Jurkat, Clone E6-1 (cell line): Measurements from ENCODE around the gene CHAF1A.

Experiments used
- DNase-seq: peaks from one replicate; pipeline ENCODE4 v3.0.0-alpha.2; 2011; ENCODE audit warnings: low read depth, low spot score
- H3K4me3 ChIP-seq: 2 replicates; pipeline ENCODE4 v1.5.1; 2011; ENCODE audit warnings: mild to moderate bottlenecking, low read length, control low read depth, moderate library complexity

CHAF1A gene

GRCh38 chr19:4396949-4397783 is 5.3 kb upstream of the CHAF1A start:
- H3K4me3 ChIP-seq, result no peak overlapping the region
- no peak for DNase-seq

- DNase-seq, result no peak
These were observed 2.7 kb upstream of the CHAF1A start for GRCh38 chr19:4399812-4400134.

DNA sequence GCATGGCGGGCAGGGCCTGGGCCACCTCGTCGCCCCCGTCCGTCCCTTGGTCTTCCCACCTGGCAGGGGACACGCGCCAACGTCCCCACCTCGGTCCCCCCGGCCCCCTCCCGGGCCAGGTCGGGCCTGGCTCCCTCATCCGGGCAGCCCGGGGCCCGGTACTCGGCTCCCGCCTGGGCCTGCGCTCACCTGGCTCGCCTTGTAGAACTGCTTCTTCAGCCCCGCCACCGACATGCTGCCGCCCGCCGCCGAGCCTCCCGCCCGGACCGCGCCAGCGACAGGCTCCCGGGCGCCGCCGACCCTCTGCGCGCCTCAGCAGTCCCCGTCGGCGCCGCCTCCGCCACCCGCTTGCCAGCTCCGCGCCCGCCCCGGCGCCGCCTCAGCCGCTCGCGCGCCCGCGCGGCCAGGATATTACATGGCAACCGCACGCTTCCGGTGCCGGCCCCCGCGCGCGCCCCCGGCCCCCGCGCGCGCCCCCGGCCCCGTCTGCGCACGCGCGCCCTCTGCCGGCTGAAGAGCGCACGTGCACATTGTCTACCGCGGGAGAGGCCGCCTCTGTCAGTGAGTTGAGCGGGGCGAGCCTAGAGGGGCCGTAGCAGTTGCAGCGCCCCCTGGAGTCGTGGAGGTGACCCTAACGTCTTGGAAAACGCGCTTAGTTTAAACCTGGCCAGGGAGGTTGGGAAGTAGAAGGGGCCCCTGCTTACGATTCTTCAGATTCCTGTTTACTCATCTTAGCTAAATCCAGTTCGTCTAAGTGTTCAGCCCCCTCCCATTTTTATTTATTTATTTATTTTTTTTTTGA is 2.1 kb upstream of the CHAF1A start, which contains the start of gene SH3GL1:
Gene SH3GL1, minus strand, starts transcription at position 413 of the 802 bp plus-strand sequence. Its CDS starts 179 bp downstream, at position 234.
- H3K4me3 ChIP-seq, result peak within 1 kb of the TSS; percentile 59

More at GRCh38 chr19:4399812-4400134, 2.7 kb upstream of the CHAF1A start:
- peak overlapping the region; percentile 59 for H3K4me3 ChIP-seq

DNA sequence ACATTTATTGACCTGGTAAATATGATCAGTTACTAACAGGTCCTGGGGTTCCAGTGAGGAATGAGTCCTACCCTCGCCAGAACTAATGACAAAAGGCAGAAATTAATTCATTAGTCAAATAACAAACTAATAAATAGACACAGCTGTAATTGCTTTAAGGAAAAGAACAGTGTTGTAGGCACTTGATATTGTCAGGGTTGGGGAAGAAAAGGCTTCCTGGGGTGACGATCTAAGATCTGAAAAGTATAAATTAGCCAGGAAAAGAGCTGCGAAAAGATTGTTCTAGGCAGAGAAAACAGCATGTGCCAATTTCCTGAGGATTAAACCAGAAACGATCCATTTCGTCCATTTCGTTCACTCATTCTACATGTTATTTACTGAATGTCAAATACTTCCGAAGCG is 670 bp upstream of the CHAF1A start:
- DNase-seq, result no peak
- H3K4me3 ChIP-seq, result peak overlapping the region; percentile 65

More for the DNA sequence above, 2.1 kb upstream of the CHAF1A start, which contains the start of gene SH3GL1:
- DNase-seq, result peak; percentile 90

GRCh38 chr19:4403005-4403761 is 743 bp downstream of the CHAF1A start:
- H3K4me3 ChIP-seq, result peak overlapping the region; percentile 100
- no peak for DNase-seq

DNA sequence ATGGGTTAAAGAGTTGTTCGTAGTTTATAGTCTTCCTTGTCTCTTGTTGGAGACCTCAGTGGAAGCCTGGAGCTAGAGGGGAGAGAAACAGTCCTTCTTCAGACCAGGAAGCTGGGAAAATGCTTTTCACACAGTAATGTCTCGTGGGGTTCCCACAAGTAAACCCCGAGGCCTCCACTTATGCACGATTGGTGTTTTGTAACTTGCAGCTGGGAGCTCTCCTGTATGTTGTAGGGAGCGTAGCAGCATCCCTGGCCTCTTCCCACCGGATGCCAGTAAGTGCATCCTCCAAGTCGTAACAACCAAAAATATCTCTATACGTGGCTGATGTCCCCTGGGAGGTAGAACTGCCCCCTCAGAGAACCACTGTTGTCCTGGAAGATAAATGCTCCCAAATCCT is 3.5 kb downstream of the CHAF1A start:
- no peak for DNase-seq
- H3K4me3 ChIP-seq, result no peak overlapping the region

- DNase-seq, result no peak
- no peak overlapping the region for H3K4me3 ChIP-seq
These were observed 4.2 kb downstream of the CHAF1A start for GRCh38 chr19:4406626-4407025.

GRCh38 chr19:4409123-4409933 is 6.9 kb downstream of the CHAF1A start:
- H3K4me3 ChIP-seq, result no peak overlapping the region
- DNase-seq, result no peak

DNA sequence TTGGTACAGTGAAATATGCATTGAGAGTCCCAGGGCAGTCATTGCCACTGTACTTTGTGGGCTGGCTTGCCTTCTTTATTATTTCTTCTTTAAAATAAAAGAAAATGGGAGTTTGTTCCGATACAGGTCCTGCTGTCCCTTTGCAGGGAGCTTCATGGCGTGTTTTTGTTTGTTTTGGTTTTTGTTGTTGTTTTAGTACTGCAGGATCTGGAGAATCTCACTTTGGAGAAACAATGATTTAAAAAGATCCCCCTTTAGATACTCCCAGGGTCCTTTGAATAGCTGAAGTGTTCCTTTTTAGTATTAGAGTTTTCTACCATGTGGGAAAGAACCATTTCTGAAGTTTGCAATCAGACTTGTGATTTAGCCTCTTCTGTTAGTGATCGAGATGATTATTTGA is 11.1 kb downstream of the CHAF1A start:
- H3K4me3 ChIP-seq, result no peak overlapping the region
- DNase-seq, result no peak

- H3K4me3 ChIP-seq, result no peak overlapping the region
- DNase-seq, result no peak
These were observed 11.8 kb downstream of the CHAF1A start for GRCh38 chr19:4414144-4414799.

- H3K4me3 ChIP-seq, result no peak overlapping the region
- no peak for DNase-seq
These were observed 12.4 kb downstream of the CHAF1A start for GRCh38 chr19:4414800-4415321.

DNA sequence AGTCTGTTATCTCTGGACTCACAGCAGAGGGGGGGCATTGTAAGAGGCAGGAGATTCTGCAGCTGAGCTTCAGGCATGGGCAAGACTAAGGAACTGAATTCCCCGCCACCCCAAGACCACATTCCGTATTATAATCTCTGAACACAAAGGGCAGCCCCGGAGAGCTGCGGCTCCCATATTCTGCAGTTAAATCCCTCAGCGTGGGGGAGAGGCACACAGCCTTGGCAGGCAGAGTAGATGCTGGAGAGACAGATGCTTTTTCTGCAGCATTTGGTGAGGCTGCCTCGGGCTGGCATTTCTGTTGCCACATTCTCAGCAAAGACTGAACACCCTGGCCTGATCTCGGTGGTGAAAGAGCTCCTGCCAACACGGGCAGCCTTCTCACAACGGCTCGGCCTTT is 12.9 kb downstream of the CHAF1A start:
- H3K4me3 ChIP-seq, result no peak overlapping the region

DNA sequence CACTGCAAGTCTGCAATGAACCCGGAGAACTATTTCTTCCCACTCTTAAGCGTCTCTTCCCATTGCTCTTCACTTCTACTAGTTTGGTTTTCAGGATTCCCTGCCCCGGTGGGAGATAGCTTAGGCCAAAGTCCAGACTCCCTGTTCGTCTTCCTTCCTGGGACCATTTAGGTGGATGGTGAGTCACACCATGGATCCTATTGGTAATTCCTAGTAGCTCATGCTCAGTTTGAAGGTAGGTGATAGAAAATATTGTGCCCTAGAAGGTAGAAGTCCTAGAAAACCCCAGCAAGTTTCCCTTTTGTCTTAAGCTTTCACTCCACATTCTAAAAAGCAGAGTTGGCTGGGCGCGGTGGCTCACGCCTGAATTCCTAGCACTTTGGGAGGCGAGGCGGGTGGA is 13.8 kb downstream of the CHAF1A start:
- H3K4me3 ChIP-seq, result no peak overlapping the region
- DNase-seq, result no peak

More for the DNA sequence above, 12.9 kb downstream of the CHAF1A start:
- no peak for DNase-seq

- no peak overlapping the region for H3K4me3 ChIP-seq
- DNase-seq, result no peak
These were observed 21.1 kb downstream of the CHAF1A start for GRCh38 chr19:4423416-4424126.

DNA sequence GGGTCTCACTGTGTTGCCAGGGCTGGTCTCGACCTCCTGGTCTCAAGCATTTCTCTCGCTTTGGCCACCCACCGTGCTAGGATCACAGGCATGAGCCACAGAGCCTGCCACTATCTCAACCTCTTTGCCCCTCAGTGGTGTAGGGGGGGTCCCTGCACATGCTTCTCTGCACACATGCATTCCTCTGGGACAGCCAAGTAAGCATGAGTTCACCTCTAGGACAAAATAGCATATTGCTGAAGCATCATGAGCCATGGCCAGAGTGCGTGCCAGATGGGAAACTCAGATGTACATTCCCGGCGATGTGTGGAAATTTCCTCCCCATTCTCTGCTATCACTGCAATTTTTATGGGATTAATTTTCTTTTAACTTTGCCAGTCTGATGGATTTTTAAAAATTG is 23.1 kb downstream of the CHAF1A start:
- H3K4me3 ChIP-seq, result no peak overlapping the region
- DNase-seq, result no peak

- no peak for DNase-seq
These were observed 26.0 kb downstream of the CHAF1A start for GRCh38 chr19:4428326-4428975.

GRCh38 chr19:4429256-4429655 is 26.8 kb downstream of the CHAF1A start:
- no peak overlapping the region for H3K4me3 ChIP-seq
- no peak for DNase-seq

More at GRCh38 chr19:4428326-4428975, 26.0 kb downstream of the CHAF1A start:
- H3K4me3 ChIP-seq, result no peak overlapping the region
